Keratinocyte (primary cell): ENCODE data around the gene IRGM. TPM values are rescaled to one million over a fixed set of nuclear protein-coding genes. Genes with fewer than 3 reads are reported as not detected.
"Not testable (repeated sequence)": the region's sequence is repeated elsewhere in the genome, so short reads cannot be mapped to it uniquely, and the experiment has no call there.

Experiments used
- DNase-seq: peaks from one replicate; pipeline ENCODE4 v3.0.0-alpha.2; 2011; ENCODE audit warnings: low read depth, missing footprints, low spot score
- FAIRE-seq: peaks from 2 replicates; lab custom pipeline; 2011; peaks lifted over from hg19 to GRCh38; lab: Jason Lieb, UNC
- H2AFZ ChIP-seq: 2 replicates; pipeline ENCODE4 v1.6.0; 2012; ENCODE audit warnings: low read length, control low read depth, inconsistent platforms; ENCODE audit not compliant: control insufficient read depth
- H3K27ac ChIP-seq: 2 replicates; pipeline ENCODE4 v1.5.1; 2011; ENCODE audit warnings: low read length; ENCODE audit not compliant: control insufficient read depth, insufficient read depth
- H3K27me3 ChIP-seq: 3 replicates; pipeline ENCODE4 v1.6.0; 2011; ENCODE audit warnings: low read length; ENCODE audit not compliant: control insufficient read depth, insufficient read depth; ENCODE audit errors: extremely low read depth
- H3K36me3 ChIP-seq, 2 experiments: 2 replicates in 1 of 2; 3 replicates in 1 of 2; pipeline ENCODE4 v1.5.1; 2011; ENCODE audit warnings: low read length in 2 of 2, mild to moderate bottlenecking in 1 of 2; ENCODE audit not compliant: control insufficient read depth in 2 of 2, insufficient read depth in 2 of 2; ENCODE audit errors: extremely low read depth in 1 of 2
- H3K4me1 ChIP-seq: 3 replicates; pipeline ENCODE4 v1.5.1; 2011; ENCODE audit warnings: low read length; ENCODE audit not compliant: control insufficient read depth, insufficient read depth; ENCODE audit errors: extremely low read depth
- H3K4me2 ChIP-seq: 3 replicates; pipeline ENCODE4 v1.6.0; 2011; ENCODE audit warnings: low read depth, low read length; ENCODE audit not compliant: control insufficient read depth, insufficient read depth; ENCODE audit errors: extremely low read depth
- H3K4me3 ChIP-seq, 3 experiments: fragments of 200-600 bp in 1 of 3; sonication (generic) in 1 of 3; 2 replicates in 2 of 3; 3 replicates in 1 of 3; pipeline ENCODE4 v1.5.1; 2011 to 2016; ENCODE audit warnings: low read length in 3 of 3, mild to moderate bottlenecking in 3 of 3, control low read depth in 2 of 3, inconsistent platforms in 1 of 3, low read depth in 1 of 3, mixed read lengths in 1 of 3, mixed run types in 1 of 3, moderate library complexity in 1 of 3; ENCODE audit not compliant: control insufficient read depth in 2 of 3, insufficient read depth in 2 of 3; ENCODE audit errors: extremely low read depth in 1 of 3
- H3K79me2 ChIP-seq: 2 replicates; pipeline ENCODE4 v1.6.0; 2012; ENCODE audit warnings: low read length; ENCODE audit not compliant: control insufficient read depth, insufficient read depth
- H3K9ac ChIP-seq: 3 replicates; pipeline ENCODE4 v1.6.0; 2011; ENCODE audit warnings: low read length; ENCODE audit not compliant: control insufficient read depth, insufficient read depth; ENCODE audit errors: extremely low read depth
- H3K9me1 ChIP-seq: 3 replicates; pipeline ENCODE4 v1.6.0; 2011; ENCODE audit warnings: low read length; ENCODE audit not compliant: control insufficient read depth, insufficient read depth; ENCODE audit errors: extremely low read depth
- H3K9me3 ChIP-seq: 2 replicates; pipeline ENCODE4 v1.5.1; 2012; ENCODE audit warnings: low read depth, low read length; ENCODE audit not compliant: control insufficient read depth
- H4K20me1 ChIP-seq: 3 replicates; pipeline ENCODE4 v1.6.0; 2011; ENCODE audit warnings: low read length; ENCODE audit not compliant: control insufficient read depth, insufficient read depth; ENCODE audit errors: extremely low read depth
- EZH2 ChIP-seq: IDR thresholded peaks from one replicate; pipeline ENCODE4 v1.6.1; 2012; ENCODE audit warnings: inconsistent platforms, mild to moderate bottlenecking, low read length, moderate library complexity
- dilution Hi-C: fragments of 300-500 bp; cut with MboI; formaldehyde crosslinking; loops from one replicate; pipeline ENCODE4 v1.7.0; 2020; ENCODE audit warnings: low sequenced_read_pairs; ENCODE audit not compliant: extremely low pct_ligation_motif_present
- polyA plus RNA-seq, 5 experiments: library from polyadenylated mRNA; depleted of rRNA in 3 of 5; stranded (reverse) in 3 of 5; stranded (forward) in 1 of 5; unstranded in 1 of 5; fragments of >200 nt; gene quantifications; 1 replicate in 1 of 5; 2 replicates in 3 of 5; 3 replicates in 1 of 5; pipeline versions ENCODE4 v1.2.1 to v1.2.3, GENCODE V29; 2011 to 2012; ENCODE audit warnings: missing spikeins in 2 of 5, low read depth in 1 of 5, low replicate concordance in 1 of 5
- TF ChIP-seq, protein P1 (sequence below), 3 experiments: IDR thresholded peaks in 1 of 3; conservative IDR thresholded peaks in 1 of 3; optimal IDR thresholded peaks in 1 of 3; 2 replicates in 2 of 3; 3 replicates in 1 of 3; pipeline versions ENCODE3 to v1.5.1; 2011; ENCODE audit warnings: low read length in 3 of 3, mild to moderate bottlenecking in 3 of 3, moderate library complexity in 2 of 3, control low read depth in 1 of 3, inconsistent platforms in 1 of 3; ENCODE audit not compliant: insufficient read depth in 2 of 3; ENCODE audit errors: extremely low read depth in 1 of 3

The IRGM gene
- polyA plus RNA-seq, 1 donor (not counting 4 experiments of a cell fraction or from before 2014, with no cell fraction given) = not detected

DNA sequence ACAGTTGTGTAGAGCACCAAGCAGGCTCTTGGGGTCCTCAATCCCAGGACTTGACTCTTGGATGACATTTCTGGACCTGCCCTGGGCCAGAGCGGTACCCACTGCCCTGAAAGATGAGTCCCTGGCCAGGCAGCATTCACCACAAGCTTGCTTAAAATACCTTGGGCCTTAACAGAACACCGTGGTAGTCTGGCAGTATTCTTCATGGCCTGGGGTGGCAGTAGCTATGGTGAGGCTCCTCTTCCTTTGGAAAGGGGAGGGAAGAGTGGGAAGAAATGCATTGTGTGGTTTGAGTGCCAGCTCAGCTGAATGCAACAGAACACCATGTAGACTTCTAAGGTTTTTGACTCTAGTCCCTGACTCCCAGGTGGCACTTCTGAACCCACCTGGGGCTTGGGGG lies 29.4 kb upstream of the IRGM start:
- H3K27ac ChIP-seq = no peak overlapping the region
- H3K9ac ChIP-seq = no peak overlapping the region
- no peaks in the 10 kb centered on the region for H4K20me1 ChIP-seq
- no peak overlapping the region for H3K4me3 ChIP-seq
- no peaks in the 10 kb centered on the region for H3K79me2 ChIP-seq
- no peaks in the 10 kb centered on the region for H3K9me3 ChIP-seq
- H3K36me3 ChIP-seq = no peaks in the 10 kb centered on the region
- dilution Hi-C loops = no loop called here
- FAIRE-seq = no peak
- no peaks in the 10 kb centered on the region for H3K4me1 ChIP-seq
- no peak overlapping the region for H3K4me2 ChIP-seq
- no peaks in the 10 kb centered on the region for H3K27me3 ChIP-seq
- TF ChIP-seq, protein P1, sequence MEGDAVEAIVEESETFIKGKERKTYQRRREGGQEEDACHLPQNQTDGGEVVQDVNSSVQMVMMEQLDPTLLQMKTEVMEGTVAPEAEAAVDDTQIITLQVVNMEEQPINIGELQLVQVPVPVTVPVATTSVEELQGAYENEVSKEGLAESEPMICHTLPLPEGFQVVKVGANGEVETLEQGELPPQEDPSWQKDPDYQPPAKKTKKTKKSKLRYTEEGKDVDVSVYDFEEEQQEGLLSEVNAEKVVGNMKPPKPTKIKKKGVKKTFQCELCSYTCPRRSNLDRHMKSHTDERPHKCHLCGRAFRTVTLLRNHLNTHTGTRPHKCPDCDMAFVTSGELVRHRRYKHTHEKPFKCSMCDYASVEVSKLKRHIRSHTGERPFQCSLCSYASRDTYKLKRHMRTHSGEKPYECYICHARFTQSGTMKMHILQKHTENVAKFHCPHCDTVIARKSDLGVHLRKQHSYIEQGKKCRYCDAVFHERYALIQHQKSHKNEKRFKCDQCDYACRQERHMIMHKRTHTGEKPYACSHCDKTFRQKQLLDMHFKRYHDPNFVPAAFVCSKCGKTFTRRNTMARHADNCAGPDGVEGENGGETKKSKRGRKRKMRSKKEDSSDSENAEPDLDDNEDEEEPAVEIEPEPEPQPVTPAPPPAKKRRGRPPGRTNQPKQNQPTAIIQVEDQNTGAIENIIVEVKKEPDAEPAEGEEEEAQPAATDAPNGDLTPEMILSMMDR (optimal IDR thresholded peaks at IDR 0.05 in 1 of 3, IDR thresholded peaks at IDR 0.05 in 1 of 3, conservative IDR thresholded peaks at IDR 0.05 in 1 of 3; ENCODE audit: extremely low read depth in 1 of 3, insufficient read depth in 2 of 3, low read length in 3 of 3) = no peak
- TF ChIP-seq EZH2 = no peak
- no peak overlapping the region for H2AFZ ChIP-seq
- DNase-seq = no peak
- no peaks in the 10 kb centered on the region for H3K9me1 ChIP-seq

DNA sequence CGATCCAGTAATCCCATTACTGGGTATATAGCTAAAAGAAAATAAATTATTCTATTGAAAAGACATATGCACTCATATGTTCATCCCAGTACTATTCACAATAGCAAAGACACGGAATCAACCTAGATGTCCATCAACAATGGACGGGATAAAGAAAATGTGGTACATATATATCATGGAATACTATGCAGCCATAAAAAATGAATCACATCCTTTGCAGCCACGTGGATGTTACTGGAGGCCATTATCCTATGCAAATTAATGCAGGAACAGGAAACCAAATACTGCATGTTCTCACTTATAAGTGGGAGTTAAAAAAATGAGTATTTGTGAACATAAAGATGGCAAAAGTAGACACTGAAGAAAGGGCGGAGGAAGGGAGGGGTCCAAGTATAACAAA lies 16.6 kb upstream of the IRGM start:
- DNase-seq (no peak), FAIRE-seq (no peak)
- H2AFZ ChIP-seq = no peak overlapping the region
- no peak overlapping the region for H3K27ac ChIP-seq
- dilution Hi-C loops = no loop called here
- no peaks in the 10 kb centered on the region for H3K9me1 ChIP-seq
- H3K4me1 ChIP-seq = no peaks in the 10 kb centered on the region
- no peaks in the 10 kb centered on the region for H4K20me1 ChIP-seq
- no peaks in the 10 kb centered on the region for H3K79me2 ChIP-seq
- no peaks in the 10 kb centered on the region for H3K36me3 ChIP-seq
- no peaks in the 10 kb centered on the region for H3K27me3 ChIP-seq
- no peak overlapping the region for H3K9ac ChIP-seq
- no peaks in the 10 kb centered on the region for H3K9me3 ChIP-seq
- TF ChIP-seq EZH2 = no peak
- TF ChIP-seq, protein P1 (optimal IDR thresholded peaks at IDR 0.05 in 1 of 3, IDR thresholded peaks at IDR 0.05 in 1 of 3, conservative IDR thresholded peaks at IDR 0.05 in 1 of 3; ENCODE audit: extremely low read depth in 1 of 3, insufficient read depth in 2 of 3, low read length in 3 of 3) = no peak
- H3K4me3 ChIP-seq = no peak overlapping the region
- H3K4me2 ChIP-seq = no peak overlapping the region

DNA sequence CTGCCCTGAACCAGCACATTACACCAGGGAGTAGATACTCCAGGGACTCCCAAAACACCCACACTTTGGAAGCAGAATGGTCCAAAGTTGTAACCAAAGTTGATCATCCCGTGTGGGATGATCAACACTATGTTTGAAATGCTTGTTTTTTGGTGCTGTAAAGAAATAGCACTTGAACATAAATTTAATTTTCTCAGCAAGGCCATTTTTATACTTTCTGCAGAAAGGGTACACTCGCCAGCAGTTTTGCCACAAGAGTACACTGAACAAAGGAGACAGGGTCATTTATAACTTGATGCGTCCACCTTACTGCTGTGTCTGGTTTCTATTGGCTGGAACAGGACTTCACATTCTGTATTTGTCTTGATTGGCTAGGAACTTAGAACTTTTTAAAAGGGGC lies 14.5 kb upstream of the IRGM start:
- H3K4me1 ChIP-seq, H3K79me2 ChIP-seq, dilution Hi-C loops, H3K4me2 ChIP-seq, H3K36me3 ChIP-seq, H2AFZ ChIP-seq, FAIRE-seq, H4K20me1 ChIP-seq, H3K9me1 ChIP-seq, H3K9me3 ChIP-seq, H3K27me3 ChIP-seq, DNase-seq, H3K4me3 ChIP-seq, H3K9ac ChIP-seq, H3K27ac ChIP-seq: not testable (repeated sequence)
